HCT116 (cell line): ENCODE measurements around the gene CIB4. TPM values are rescaled to one million over a fixed set of nuclear protein-coding genes. Genes with fewer than 3 reads are reported as not detected.
"Not testable (repeated sequence)": the region's sequence is repeated elsewhere in the genome, so short reads cannot be mapped to it uniquely, and the experiment has no call there.

Experiments used
- ATAC-seq: fragments of 200-7000 bp; cut with Tn5 transposase; 2 replicates; pipeline ENCODE4 v1.9.1; 2020; ENCODE audit warnings: mild to moderate bottlenecking, moderate library complexity
- BruUV-seq: library from RNA; stranded (reverse); fragments of 400-500 nt; replicated peaks from 2 replicates; lab custom pipeline; 2021; lab: Mats Ljungman, UMichigan
- CTCF ChIA-PET: fragments of 300-600 bp; sonication (Branson Sonifier 250); formaldehyde crosslinking; loops from one replicate; lab custom pipeline; 2021; ENCODE audit warnings: antibody characterized with exemption; lab: Charles Lee
- POLR2A ChIA-PET: fragments of 300-600, 350-600 bp; sonication (Branson Sonifier 250); formaldehyde crosslinking; loops from one replicate; lab custom pipeline; 2021; ENCODE audit warnings: antibody characterized with exemption; lab: Charles Lee
- RAD21 ChIA-PET, 2 experiments: fragments of 300-600 bp; sonication (Branson Sonifier 250); formaldehyde crosslinking; loops; one replicate each; lab custom pipeline; 2023; ENCODE audit warnings: low total read pairs in 2 of 2; ENCODE audit not compliant: uncharacterized antibody in 2 of 2, unreplicated experiment in 2 of 2, low non-redundant PET in 1 of 2; lab: Charles Lee
- DNase-seq: peaks from one replicate; pipeline ENCODE4 v3.0.0-alpha.2; 2010; ENCODE audit warnings: low read depth, low spot score
- H2AFZ ChIP-seq: fragments of 200-600 bp; shearing (Covaris generic), sonication (generic); 2 replicates; pipeline ENCODE4 v1.6.1; 2017; ENCODE audit warnings: low read depth, mixed run types, mixed read lengths, antibody characterized with exemption, low read length; ENCODE audit not compliant: poor library complexity, severe bottlenecking
- H3K27ac ChIP-seq: 2 replicates; pipeline ENCODE4 v1.5.1; 2012; ENCODE audit warnings: low read depth, low read length
- H3K27me3 ChIP-seq: fragments of 200-600 bp; sonication (generic); 2 replicates; pipeline ENCODE4 v1.6.1; 2016; ENCODE audit warnings: mixed run types, low read length, mixed read lengths; ENCODE audit not compliant: insufficient read depth
- H3K36me3 ChIP-seq, 2 experiments: fragments of 200-500 bp in 1 of 2; fragments of 200-600 bp in 1 of 2; sonication (Bioruptor generic) in 1 of 2; sonication (generic) in 1 of 2; 2 replicates each; pipeline versions ENCODE4 v1.5.1 to v1.6.1; 2014 to 2016; ENCODE audit warnings: low read length in 2 of 2, inconsistent platforms in 1 of 2, mixed read lengths in 1 of 2, mixed run types in 1 of 2; ENCODE audit not compliant: insufficient read depth in 2 of 2, control insufficient read depth in 1 of 2
- H3K4me1 ChIP-seq, 2 experiments: fragments of 200-600 bp in 1 of 2; sonication (generic) in 1 of 2; 2 replicates each; pipeline versions ENCODE4 v1.5.1 to v1.6.1; 2012 to 2017; ENCODE audit warnings: low read length in 2 of 2, inconsistent platforms in 1 of 2, mild to moderate bottlenecking in 1 of 2, mixed read lengths in 1 of 2, mixed run types in 1 of 2, moderate library complexity in 1 of 2; ENCODE audit not compliant: insufficient read depth in 2 of 2, control insufficient read depth in 1 of 2
- H3K4me2 ChIP-seq: fragments of 200-600 bp; sonication (generic); 2 replicates; pipeline ENCODE4 v1.6.1; 2017; ENCODE audit warnings: mixed run types, low read length, mixed read lengths
- H3K4me3 ChIP-seq, 2 experiments: fragments of 200-600 bp in 1 of 2; sonication (generic) in 1 of 2; replicated peaks in 1 of 2; 2 replicates each; pipeline ENCODE4 v1.5.1; 2011 to 2016; ENCODE audit warnings: low read length in 2 of 2, control low read depth in 1 of 2, low read depth in 1 of 2, mild to moderate bottlenecking in 1 of 2, mixed read lengths in 1 of 2, mixed run types in 1 of 2
- H3K79me2 ChIP-seq: fragments of 200-600 bp; sonication (generic); 2 replicates; pipeline ENCODE4 v1.6.1; 2017; ENCODE audit warnings: mild to moderate bottlenecking, mixed run types, low read length, moderate library complexity, mixed read lengths; ENCODE audit not compliant: insufficient read depth
- H3K9ac ChIP-seq: fragments of 200-600 bp; sonication (generic); 2 replicates; pipeline ENCODE4 v1.6.1; 2016; ENCODE audit warnings: low read length, mixed read lengths
- H3K9me2 ChIP-seq: fragments of 200-600 bp; sonication (generic), shearing (Covaris generic); 2 replicates; pipeline ENCODE4 v1.6.1; 2017; ENCODE audit warnings: mixed run types, mild to moderate bottlenecking, moderate library complexity; ENCODE audit not compliant: insufficient read depth
- H3K9me3 ChIP-seq, 2 experiments: fragments of 200-500 bp in 1 of 2; fragments of 200-600 bp in 1 of 2; sonication (Bioruptor generic) in 1 of 2; sonication (generic) in 1 of 2; 2 replicates each; pipeline ENCODE4 v1.6.1; 2014 to 2017; ENCODE audit warnings: low read length in 2 of 2, mixed read lengths in 2 of 2, inconsistent platforms in 1 of 2, low read depth in 1 of 2, mild to moderate bottlenecking in 1 of 2, mixed run types in 1 of 2, moderate library complexity in 1 of 2; ENCODE audit not compliant: control insufficient read depth in 1 of 2, insufficient read depth in 1 of 2
- H4K20me1 ChIP-seq: fragments of 200-600 bp; sonication (generic), shearing (Covaris generic); 2 replicates; pipeline ENCODE4 v1.6.1; 2017; ENCODE audit warnings: mixed run types, mild to moderate bottlenecking, moderate library complexity; ENCODE audit not compliant: insufficient read depth
- CBX3 ChIP-seq: IDR thresholded peaks from 2 replicates; pipeline ENCODE4 v1.6.1; 2012; ENCODE audit warnings: low read depth
- CEBPB ChIP-seq: IDR thresholded peaks from 2 replicates; pipeline ENCODE4 v1.6.1; 2012; ENCODE audit warnings: low read depth
- ELF1 ChIP-seq: IDR thresholded peaks from 2 replicates; pipeline ENCODE4 v1.6.1; 2012; ENCODE audit warnings: low read depth, borderline replicate concordance
- EZH2phosphoT487 ChIP-seq: fragments of 200-600 bp; IDR thresholded peaks from 2 replicates; pipeline ENCODE4 v1.6.1; 2018; ENCODE audit warnings: antibody characterized with exemption, borderline replicate concordance
- FOSL1 ChIP-seq: IDR thresholded peaks from 2 replicates; pipeline ENCODE4 v1.6.1; 2012; ENCODE audit warnings: low read depth
- JUND ChIP-seq: IDR thresholded peaks from 2 replicates; pipeline ENCODE4 v1.6.1; 2012
- POLR2A ChIP-seq: IDR thresholded peaks from 2 replicates; pipeline ENCODE4 v1.7.0; 2011; ENCODE audit warnings: borderline replicate concordance; ENCODE audit not compliant: insufficient read depth, insufficient read length; ENCODE audit errors: extremely low read depth
- POLR2AphosphoS5 ChIP-seq: IDR thresholded peaks from 2 replicates; pipeline ENCODE4 v1.6.1; 2011; ENCODE audit warnings: mild to moderate bottlenecking, low read depth, low read length, moderate library complexity
- SIN3A ChIP-seq: IDR thresholded peaks from 2 replicates; pipeline ENCODE4 v1.6.1; 2012; ENCODE audit warnings: low read depth
- SP1 ChIP-seq: IDR thresholded peaks from 2 replicates; pipeline ENCODE4 v1.6.1; 2012; ENCODE audit warnings: low read depth
- SRF ChIP-seq: IDR thresholded peaks from 2 replicates; pipeline ENCODE4 v1.6.1; 2012; ENCODE audit warnings: low read depth
- TCF7L2 ChIP-seq: IDR thresholded peaks from 2 replicates; pipeline ENCODE4 v1.7.0; 2011; ENCODE audit warnings: borderline replicate concordance, inconsistent platforms; ENCODE audit not compliant: insufficient read depth, insufficient read length; ENCODE audit errors: extremely low read depth
- YY1 ChIP-seq: IDR thresholded peaks from 2 replicates; pipeline ENCODE4 v1.6.1; 2011; ENCODE audit warnings: low read length, low read depth, moderate library complexity, mild to moderate bottlenecking; ENCODE audit not compliant: insufficient replicate concordance; ENCODE audit errors: extremely low read depth
- ZFX ChIP-seq: fragments of 450-650 bp; IDR thresholded peaks from 2 replicates; pipeline ENCODE4 v1.6.1; 2017
- ZNF274 ChIP-seq: fragments of 200-500 bp; sonication (Bioruptor generic); IDR thresholded peaks from 2 replicates; pipeline ENCODE4 v1.6.1; 2014; ENCODE audit warnings: mild to moderate bottlenecking, low read depth, low read length, inconsistent platforms
- intact Hi-C: fragments of 100-400 bp; cut with micrococcal nuclease; formaldehyde crosslinking; loops from 2 replicates; pipeline ENCODE4 v1.10.0; 2022
- total RNA-seq: library from RNA; stranded (reverse); gene quantifications from one replicate; pipeline ENCODE4 v1.2.1, GENCODE V29; 2021; ENCODE audit not compliant: unreplicated experiment
- TF ChIP-seq, protein P1 (sequence below): IDR thresholded peaks from 2 replicates; pipeline ENCODE4 v1.6.1; 2012
- TF ChIP-seq, protein P2 (sequence below): IDR thresholded peaks from 2 replicates; pipeline ENCODE4 v1.6.1; 2011; ENCODE audit warnings: mild to moderate bottlenecking, low read length, moderate library complexity; ENCODE audit not compliant: insufficient replicate concordance; ENCODE audit errors: extremely low read depth

Gene CIB4
- total RNA-seq, 1 experiment from 2014 or later = not detected

- TF ChIP-seq CBX3 = no peak
- TF ChIP-seq, all 23 proteins: peak for 0
Observed at GRCh38 chr2:26657265-26657664, 16.1 kb upstream of the CIB4 start (continued).

DNA sequence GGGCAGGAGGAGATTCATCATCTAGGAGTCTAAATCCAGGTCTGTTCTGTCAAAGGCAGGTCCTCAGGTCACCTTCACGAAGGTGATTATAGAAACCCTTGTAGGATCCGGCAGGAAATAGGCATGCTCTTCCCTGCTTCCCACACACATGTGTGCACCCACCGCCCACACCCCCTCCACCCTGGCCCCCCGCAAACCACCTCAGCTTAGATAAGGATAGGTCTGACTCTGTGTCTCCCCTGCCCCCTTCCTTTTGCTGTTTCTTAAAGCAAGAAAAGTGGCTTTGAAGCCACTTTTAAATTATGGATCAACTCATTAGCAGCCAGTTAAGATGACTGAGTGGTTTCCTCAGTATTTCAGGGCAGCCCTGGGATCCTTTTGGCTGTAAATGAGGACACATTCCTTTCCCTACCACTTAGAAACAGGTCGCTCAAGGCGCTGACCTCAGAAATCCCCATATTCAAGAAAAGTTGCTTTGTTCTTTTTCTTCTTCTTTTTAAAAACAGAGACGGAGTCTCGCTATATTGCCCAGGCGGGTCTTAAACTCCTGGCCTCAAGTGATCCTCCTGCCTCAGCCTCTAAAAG lies 14.5 kb upstream of the CIB4 start:
- Histone ChIP-seq H3K4me3 (no peak overlapping the region), H3K9ac (no peak overlapping the region), H2AFZ (no peak overlapping the region), H3K36me3 (no peaks in the 10 kb centered on the region), H4K20me1 (no peaks in the 10 kb centered on the region), H3K27me3 (peaks cover 4% of the 10 kb centered on the region; the same call in 1 of the 2 replicates), H3K4me1 (no peaks in the 10 kb centered on the region), H3K27ac (no peak overlapping the region), H3K9me3 (peaks cover 12 to 14% of the 10 kb centered on the region in 2 experiments; a peak in 3 of 4 replicates), H3K9me2 (no peaks in the 10 kb centered on the region), H3K79me2 (no peaks in the 10 kb centered on the region), H3K4me2 (no peak overlapping the region)
- intact Hi-C loops = no loop called here
- ChIA-PET RAD21 (no interaction called here), POLR2A (no interaction called here), CTCF (no interaction called here)
- BruUV-seq = no TSS peak
- TF ChIP-seq CBX3 (no peak), JUND (no peak), SRF (no peak), FOSL1 (no peak), YY1 (no peak), POLR2AphosphoS5 (no peak), ELF1 (no peak), POLR2A (no peak), CEBPB (no peak), ZNF274 (no peak), SP1 (no peak), SIN3A (no peak), ZFX (no peak), EZH2phosphoT487 (no peak), TCF7L2 (no peak)
- TF ChIP-seq, protein P1, sequence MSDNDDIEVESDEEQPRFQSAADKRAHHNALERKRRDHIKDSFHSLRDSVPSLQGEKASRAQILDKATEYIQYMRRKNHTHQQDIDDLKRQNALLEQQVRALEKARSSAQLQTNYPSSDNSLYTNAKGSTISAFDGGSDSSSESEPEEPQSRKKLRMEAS = no peak
- TF ChIP-seq, protein P2, sequence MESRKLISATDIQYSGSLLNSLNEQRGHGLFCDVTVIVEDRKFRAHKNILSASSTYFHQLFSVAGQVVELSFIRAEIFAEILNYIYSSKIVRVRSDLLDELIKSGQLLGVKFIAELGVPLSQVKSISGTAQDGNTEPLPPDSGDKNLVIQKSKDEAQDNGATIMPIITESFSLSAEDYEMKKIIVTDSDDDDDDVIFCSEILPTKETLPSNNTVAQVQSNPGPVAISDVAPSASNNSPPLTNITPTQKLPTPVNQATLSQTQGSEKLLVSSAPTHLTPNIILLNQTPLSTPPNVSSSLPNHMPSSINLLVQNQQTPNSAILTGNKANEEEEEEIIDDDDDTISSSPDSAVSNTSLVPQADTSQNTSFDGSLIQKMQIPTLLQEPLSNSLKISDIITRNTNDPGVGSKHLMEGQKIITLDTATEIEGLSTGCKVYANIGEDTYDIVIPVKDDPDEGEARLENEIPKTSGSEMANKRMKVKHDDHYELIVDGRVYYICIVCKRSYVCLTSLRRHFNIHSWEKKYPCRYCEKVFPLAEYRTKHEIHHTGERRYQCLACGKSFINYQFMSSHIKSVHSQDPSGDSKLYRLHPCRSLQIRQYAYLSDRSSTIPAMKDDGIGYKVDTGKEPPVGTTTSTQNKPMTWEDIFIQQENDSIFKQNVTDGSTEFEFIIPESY = no peak
- no peak for ATAC-seq
- no peak for DNase-seq

- H4K20me1 ChIP-seq, BruUV-seq, ATAC-seq, H3K27me3 ChIP-seq, H3K9me2 ChIP-seq, DNase-seq, H2AFZ ChIP-seq, H3K4me2 ChIP-seq, H3K9me3 ChIP-seq, H3K4me1 ChIP-seq, RAD21 ChIA-PET, H3K36me3 ChIP-seq, H3K27ac ChIP-seq, intact Hi-C loops, H3K4me3 ChIP-seq, CTCF ChIA-PET, POLR2A ChIA-PET, H3K79me2 ChIP-seq, H3K9ac ChIP-seq: not testable (repeated sequence)
Observed at GRCh38 chr2:26655120-26655519, 14.0 kb upstream of the CIB4 start.
